Transverse colon (tissue), 4 donors: Measurements from ENCODE around the gene STXBP4. TPM values are rescaled to one million over a fixed set of nuclear protein-coding genes. Genes with fewer than 3 reads are reported as not detected.

Experiments used
- DNase-seq: peaks from one replicate; pipeline ENCODE4 v3.0.0-alpha.2; 2019
- H3K27ac ChIP-seq, 4 donors: fragments of 200-600 bp; sonication (generic); 2 replicates each; pipeline ENCODE4 v1.5.1; 2016 to 2018; ENCODE audit warnings: inconsistent platforms in 4 of 4
- H3K27me3 ChIP-seq: fragments of 200-600 bp; sonication (generic); 2 replicates; pipeline ENCODE4 v1.5.1; 2017; ENCODE audit warnings: inconsistent platforms
- H3K36me3 ChIP-seq, 4 donors: fragments of 200-600 bp; sonication (generic); 2 replicates each; pipeline ENCODE4 v1.5.1; 2017 to 2019; ENCODE audit warnings: inconsistent platforms in 4 of 4
- H3K4me1 ChIP-seq, 4 donors: fragments of 200-600 bp; sonication (generic); 2 replicates each; pipeline ENCODE4 v1.5.1; 2017 to 2020; ENCODE audit warnings: inconsistent platforms in 4 of 4
- H3K4me3 ChIP-seq, 4 donors: fragments of 200-600 bp; sonication (generic); 1 replicate in 1 of 4; 2 replicates in 3 of 4; pipeline versions ENCODE4 v1.5.1 to v1.6.1; 2017 to 2019; ENCODE audit warnings: inconsistent platforms in 4 of 4
- H3K9me3 ChIP-seq, 2 donors: fragments of 200-600 bp; sonication (generic); 2 replicates each; pipeline ENCODE4 v1.5.1; 2017 to 2019; ENCODE audit warnings: inconsistent platforms in 2 of 2
- CTCF ChIP-seq, 5 experiments: fragments of 200-600 bp in 3 of 5; fragments of 450-650 bp in 2 of 5; sonication (generic) in 3 of 5; IDR thresholded peaks; 1 replicate in 2 of 5; 2 replicates in 3 of 5; pipeline ENCODE4 v1.5.1; 2016 to 2017; ENCODE audit warnings: antibody characterized with exemption in 5 of 5, inconsistent platforms in 3 of 5, mild to moderate bottlenecking in 2 of 5, moderate library complexity in 1 of 5
- EP300 ChIP-seq: sonication (generic); formaldehyde crosslinking; IDR thresholded peaks from one replicate; pipeline ENCODE4 v1.6.1; 2017; ENCODE audit warnings: antibody characterized with exemption, low read depth
- POLR2A ChIP-seq: fragments of 450-650 bp; IDR thresholded peaks from one replicate; pipeline ENCODE4 v1.6.1; 2016; ENCODE audit warnings: antibody characterized with exemption, mild to moderate bottlenecking, moderate library complexity
- POLR2AphosphoS5 ChIP-seq, 3 donors: sonication (generic); formaldehyde crosslinking; IDR thresholded peaks; one replicate each; pipeline ENCODE4 v1.6.1; 2016; ENCODE audit warnings: antibody characterized with exemption in 3 of 3
- WGBS, 2 donors: methylation state at CpG; one replicate each; pipeline ENCODE4 v1.1.5; 2018; ENCODE audit warnings: low coverage in 1 of 2; 5-methylcytosine and 5-hydroxymethylcytosine counted together
- in situ Hi-C, 4 donors: fragments of 200-750 bp; cut with MboI; loops; one replicate each; pipeline versions ENCODE4 v1.15.0 to v1.15.1; 2017; ENCODE audit warnings: low sequenced_read_pairs in 3 of 4, low pct_ligation_motif_present in 1 of 4, low pct_unique_long_range_greater_than_20kb in 1 of 4
- intact Hi-C: fragments of 100-400 bp; cut with DNase I; formaldehyde crosslinking; loops from one replicate; pipeline ENCODE4 v1.15.1; 2023; ENCODE audit warnings: low total_unique reads
- total RNA-seq, 4 donors: library from RNA; depleted of rRNA; stranded (reverse); fragments of >200 nt; gene quantifications; one replicate each; pipeline ENCODE4 v1.1.0, GENCODE V29; 2016

The STXBP4 gene
- total RNA-seq, 4 donors from 2014 or later = 1.4 to 16.2 (median 4.4) TPM

- WGBS, 2 donors = 96 to 100% methylated on average over 1 of the region's 1 CpG
- in situ Hi-C loops = loop anchor here in 3 of 4 donors (5.0 to 25.0 kb wide), 7 partner anchors 298 to 766 kb away; partner anchors contain the start of genes SMIM36 (in 3 of the 3) and PCTP (in 1 of the 3)
- no peaks in the 10 kb centered on the region for H3K9me3 ChIP-seq
- no peaks in the 10 kb centered on the region for H3K36me3 ChIP-seq
- no peak for TF ChIP-seq POLR2A
- no peak for TF ChIP-seq POLR2AphosphoS5 (IDR thresholded peaks at IDR 0.05)
- no peak for TF ChIP-seq CTCF (IDR thresholded peaks at IDR 0.05)
- TF ChIP-seq EP300 = no peak
- intact Hi-C loops = no loop called here
- H3K4me1 ChIP-seq = no peaks in the 10 kb centered on the region
- no peak overlapping the region for H3K27ac ChIP-seq
- H3K4me3 ChIP-seq = no peak overlapping the region
- no peak for DNase-seq
- no peaks in the 10 kb centered on the region for H3K27me3 ChIP-seq
Observed at GRCh38 chr17:54996441-54996840, 27.9 kb downstream of the STXBP4 start.

GRCh38 chr17:55002458-55002857 is 33.9 kb downstream of the STXBP4 start:
- Histone ChIP-seq H3K27me3 (no peaks in the 10 kb centered on the region), H3K36me3 (no peaks in the 10 kb centered on the region), H3K9me3 (no peaks in the 10 kb centered on the region), H3K4me1 (no peaks in the 10 kb centered on the region), H3K27ac (no peak overlapping the region), H3K4me3 (no peak overlapping the region)
- no peak for DNase-seq
- intact Hi-C loops = no loop called here
- no peak for TF ChIP-seq CTCF (IDR thresholded peaks at IDR 0.05)
- no peak for TF ChIP-seq EP300
- TF ChIP-seq POLR2AphosphoS5 (IDR thresholded peaks at IDR 0.05) = no peak
- in situ Hi-C loops = no loop called here

- no peak overlapping the region for H3K4me3 ChIP-seq
- intact Hi-C loops (no loop called here), in situ Hi-C loops (no loop called here)
- H3K4me1 ChIP-seq = no peaks in the 10 kb centered on the region
- DNase-seq = no peak
- WGBS, 2 donors = 89 to 100% methylated on average over 2 to 5 of the region's 5 CpGs
- H3K27ac ChIP-seq = no peak overlapping the region
- TF ChIP-seq POLR2AphosphoS5 (IDR thresholded peaks at IDR 0.05) = no peak
- TF ChIP-seq CTCF (IDR thresholded peaks at IDR 0.05) = no peak
- no peak for TF ChIP-seq POLR2A
- no peak for TF ChIP-seq EP300
- no peaks in the 10 kb centered on the region for H3K9me3 ChIP-seq
- no peaks in the 10 kb centered on the region for H3K27me3 ChIP-seq
- peaks cover 0 to 10% (median 0%) of the 10 kb centered on the region in 4 donors for H3K36me3 ChIP-seq
Observed at GRCh38 chr17:55004484-55004883, 35.9 kb downstream of the STXBP4 start.

GRCh38 chr17:55005520-55005919 is 37.0 kb downstream of the STXBP4 start:
- H3K36me3 ChIP-seq = peaks cover 0 to 10% (median 0%) of the 10 kb centered on the region in 4 donors
- no peak for DNase-seq
- no peaks in the 10 kb centered on the region for H3K9me3 ChIP-seq
- H3K27ac ChIP-seq = no peak overlapping the region
- H3K27me3 ChIP-seq = no peaks in the 10 kb centered on the region
- in situ Hi-C loops = no loop called here
- intact Hi-C loops = no loop called here
- H3K4me1 ChIP-seq = no peaks in the 10 kb centered on the region
- H3K4me3 ChIP-seq = no peak overlapping the region
- TF ChIP-seq CTCF (IDR thresholded peaks at IDR 0.05) (peak; percentile 12 to 35 (median 26)), POLR2A (no peak)
- 96 to 100% methylated on average over 1 of the region's 1 CpG for WGBS, 2 donors
